Duodenal mucosa (tissue), 2 donors: ENCODE measurements around the gene MEF2A.
"Not testable (repeated sequence)": the region's sequence is repeated elsewhere in the genome, so short reads cannot be mapped to it uniquely, and the experiment has no call there.

ENCODE experiments used
- H3K27ac ChIP-seq: one replicate; pipeline ENCODE4 v1.7.0; 2013; ENCODE audit warnings: low read depth, low read length
- H3K27me3 ChIP-seq, 2 donors: one replicate each; pipeline ENCODE4 v1.7.0; 2013; ENCODE audit warnings: low read length in 2 of 2, control low read depth in 1 of 2; ENCODE audit not compliant: insufficient read depth in 2 of 2, control insufficient read depth in 1 of 2
- H3K36me3 ChIP-seq, 2 donors: one replicate each; pipeline ENCODE4 v1.7.0; 2013; ENCODE audit warnings: low read length in 2 of 2, control low read depth in 1 of 2; ENCODE audit not compliant: insufficient read depth in 2 of 2, control insufficient read depth in 1 of 2
- H3K4me1 ChIP-seq, 2 donors: one replicate each; pipeline ENCODE4 v1.7.0; 2013; ENCODE audit warnings: low read length in 2 of 2, control low read depth in 1 of 2; ENCODE audit not compliant: insufficient read depth in 2 of 2, control insufficient read depth in 1 of 2
- H3K4me3 ChIP-seq, 2 donors: one replicate each; pipeline ENCODE4 v1.7.0; 2013; ENCODE audit warnings: low read length in 2 of 2, low read depth in 1 of 2
- H3K9ac ChIP-seq, 2 donors: one replicate each; pipeline ENCODE4 v1.7.0; 2013; ENCODE audit warnings: low read length in 2 of 2, low read depth in 1 of 2
- H3K9me3 ChIP-seq, 2 donors: one replicate each; pipeline ENCODE4 v1.7.0; 2013; ENCODE audit warnings: low read length in 2 of 2, control low read depth in 1 of 2; ENCODE audit not compliant: control insufficient read depth in 1 of 2

MEF2A gene

DNA sequence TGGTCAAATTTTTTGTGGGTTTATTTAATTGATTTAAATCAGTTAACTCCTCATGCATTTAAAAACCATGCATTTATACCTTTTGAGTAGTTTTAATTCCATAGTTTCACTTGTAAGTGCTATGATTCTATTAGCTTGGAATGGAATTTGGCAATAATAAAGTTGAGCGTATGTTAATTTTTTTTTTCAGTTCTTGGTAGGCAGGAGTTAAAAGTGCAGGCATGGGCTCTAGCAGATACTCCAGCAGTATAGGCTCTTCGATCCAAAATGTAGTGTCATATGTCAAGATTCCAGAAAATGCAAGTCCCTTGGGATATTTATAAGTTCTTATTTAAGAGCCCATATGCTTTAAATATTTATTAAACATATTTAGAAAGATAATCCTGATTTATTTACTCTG, 97.1 kb downstream of the MEF2A start:
- Histone ChIP-seq H3K4me1 (peaks cover 0 to 2% of the 10 kb centered on the region in 2 donors), H3K4me3 (no peak overlapping the region), H3K9ac (no peak overlapping the region)

DNA sequence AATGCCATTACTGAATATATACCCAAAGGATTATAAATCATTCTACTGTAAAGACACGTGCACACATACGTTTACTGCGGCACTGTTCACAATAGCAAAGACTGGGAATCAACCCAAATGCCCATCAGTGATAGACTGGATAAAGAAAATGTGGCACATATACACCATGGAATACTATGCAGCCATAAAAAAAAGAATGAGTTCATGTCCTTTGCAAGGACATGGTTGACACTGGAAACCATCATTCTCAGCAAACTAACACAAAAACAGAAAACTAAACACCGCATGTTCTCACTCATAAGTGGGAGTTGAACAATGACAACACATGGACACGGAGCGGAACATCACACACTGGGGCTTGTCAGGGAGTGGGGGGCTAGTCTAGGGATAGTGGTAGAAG, 100.3 kb downstream of the MEF2A start:
- H3K36me3 ChIP-seq, H3K4me3 ChIP-seq, H3K4me1 ChIP-seq, H3K9ac ChIP-seq, H3K9me3 ChIP-seq, H3K27me3 ChIP-seq, H3K27ac ChIP-seq: not testable (repeated sequence)

More for the DNA sequence above, 97.1 kb downstream of the MEF2A start:
- Histone ChIP-seq H3K27me3 (no peaks in the 10 kb centered on the region), H3K9me3 (no peaks in the 10 kb centered on the region), H3K27ac (no peak overlapping the region), H3K36me3 (peaks cover 0 to 4% of the 10 kb centered on the region in 2 donors)

GRCh38 chr15:99668533-99669182, 102.9 kb downstream of the MEF2A start:
- Histone ChIP-seq H3K27me3 (no peaks in the 10 kb centered on the region), H3K36me3 (peaks cover 3 to 14% of the 10 kb centered on the region in 2 donors), H3K27ac (no peak overlapping the region)

DNA sequence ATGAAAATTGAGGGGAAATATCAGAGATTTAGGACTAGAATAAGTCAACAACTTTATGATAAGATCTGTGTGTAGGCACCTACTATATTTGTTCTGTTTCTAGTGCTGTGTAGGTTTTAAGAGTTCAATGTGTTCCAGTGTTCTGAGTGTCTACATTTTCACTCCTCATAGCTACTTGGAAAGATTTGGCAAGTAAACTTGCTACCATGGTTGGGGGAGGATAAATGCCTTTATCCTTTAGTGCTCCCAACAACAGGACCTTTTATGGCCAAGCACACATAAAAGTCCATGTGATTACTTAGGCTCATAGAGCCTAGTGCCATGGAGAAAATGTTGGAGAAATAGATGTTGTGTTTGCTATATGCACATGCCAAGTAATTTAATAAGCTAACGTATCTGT, 103.5 kb downstream of the MEF2A start:
- Histone ChIP-seq H3K9ac (no peak overlapping the region), H3K4me1 (no peaks in the 10 kb centered on the region), H3K27ac (no peak overlapping the region), H3K4me3 (no peak overlapping the region), H3K27me3 (no peaks in the 10 kb centered on the region), H3K9me3 (no peaks in the 10 kb centered on the region), H3K36me3 (peaks cover 3 to 16% of the 10 kb centered on the region in 2 donors)

More at GRCh38 chr15:99668533-99669182, 102.9 kb downstream of the MEF2A start:
- no peaks in the 10 kb centered on the region for H3K4me1 ChIP-seq
- H3K9ac ChIP-seq: no peak overlapping the region
- no peaks in the 10 kb centered on the region for H3K9me3 ChIP-seq
- no peak overlapping the region for H3K4me3 ChIP-seq

DNA sequence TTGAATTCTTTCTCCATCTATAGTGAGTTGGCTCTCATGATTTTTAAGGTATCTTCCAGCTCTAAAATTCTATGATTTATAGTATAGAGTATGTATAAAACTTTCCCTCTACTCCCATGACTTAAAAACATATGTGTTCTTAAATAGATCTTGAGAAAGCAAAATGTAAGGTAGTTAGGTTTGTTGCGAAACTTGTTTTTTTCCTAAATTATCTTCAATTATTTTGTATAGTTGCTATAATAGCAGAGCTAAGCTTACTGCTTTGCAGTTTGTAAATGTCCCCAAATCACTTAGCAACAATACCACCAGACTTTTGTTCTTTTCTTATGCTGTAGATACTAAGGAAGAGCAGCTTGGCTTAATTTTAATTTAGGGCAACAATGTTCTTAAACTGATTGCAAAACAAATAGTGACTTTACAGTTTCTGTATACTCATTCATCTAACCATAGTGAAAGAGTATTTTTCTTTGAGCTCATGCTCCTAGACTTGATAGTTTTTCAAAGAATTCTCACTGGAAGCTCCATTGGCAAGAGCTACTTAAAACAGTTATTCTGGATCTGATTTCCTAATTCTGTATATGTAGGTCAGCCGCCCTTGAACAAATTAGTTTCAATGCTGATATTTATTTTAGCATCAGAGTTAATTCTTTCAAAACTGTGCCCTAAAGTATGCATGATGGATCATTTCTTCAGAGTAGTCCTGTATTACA, 106.3 kb downstream of the MEF2A start:
- no peak overlapping the region for H3K4me3 ChIP-seq
- no peak overlapping the region for H3K9ac ChIP-seq
- H3K4me1 ChIP-seq: no peaks in the 10 kb centered on the region
- no peaks in the 10 kb centered on the region for H3K27me3 ChIP-seq
- no peak overlapping the region for H3K27ac ChIP-seq
- H3K36me3 ChIP-seq: peaks cover 14 to 31% of the 10 kb centered on the region in 2 donors
- no peaks in the 10 kb centered on the region for H3K9me3 ChIP-seq

DNA sequence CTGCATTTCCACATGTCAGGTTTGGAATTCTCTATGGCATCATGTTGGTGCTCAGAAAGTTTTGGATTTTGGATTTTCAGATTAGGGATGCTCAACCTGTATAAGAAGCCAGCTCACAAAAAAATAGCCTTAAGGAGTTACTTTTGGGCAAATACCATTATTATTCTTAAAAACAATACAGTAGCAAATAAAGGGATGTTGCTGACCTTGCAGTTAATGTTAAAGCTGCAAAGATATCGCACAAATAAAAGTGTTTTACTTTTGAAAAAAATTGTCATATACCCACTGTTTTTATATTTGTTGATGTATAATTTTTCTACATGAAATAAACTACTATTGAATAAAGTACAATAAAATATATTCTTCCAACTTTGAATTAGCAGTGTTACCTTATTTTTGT, 107.3 kb downstream of the MEF2A start:
- no peak overlapping the region for H3K4me3 ChIP-seq
- H3K27ac ChIP-seq: no peak overlapping the region
- no peak overlapping the region for H3K9ac ChIP-seq
- no peaks in the 10 kb centered on the region for H3K9me3 ChIP-seq
- H3K4me1 ChIP-seq: no peaks in the 10 kb centered on the region
- peaks cover 14 to 31% of the 10 kb centered on the region in 2 donors for H3K36me3 ChIP-seq
- H3K27me3 ChIP-seq: no peaks in the 10 kb centered on the region

DNA sequence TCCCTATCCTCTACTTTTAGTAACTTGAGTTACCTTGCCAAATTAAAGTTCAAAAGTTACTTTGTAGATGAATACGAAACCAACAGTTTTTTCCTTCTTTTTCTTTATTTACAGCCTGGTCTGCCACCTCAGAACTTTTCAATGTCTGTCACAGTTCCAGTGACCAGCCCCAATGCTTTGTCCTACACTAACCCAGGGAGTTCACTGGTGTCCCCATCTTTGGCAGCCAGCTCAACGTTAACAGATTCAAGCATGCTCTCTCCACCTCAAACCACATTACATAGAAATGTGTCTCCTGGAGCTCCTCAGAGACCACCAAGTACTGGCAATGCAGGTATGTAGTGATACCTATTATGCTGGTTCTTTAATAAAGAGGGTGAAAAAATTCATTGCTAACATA, 108.5 kb downstream of the MEF2A start:
- Histone ChIP-seq H3K4me1 (no peaks in the 10 kb centered on the region), H3K9me3 (no peaks in the 10 kb centered on the region), H3K9ac (no peak overlapping the region), H3K27ac (no peak overlapping the region), H3K36me3 (peaks cover 19 to 41% of the 10 kb centered on the region in 2 donors), H3K4me3 (no peak overlapping the region), H3K27me3 (no peaks in the 10 kb centered on the region)

DNA sequence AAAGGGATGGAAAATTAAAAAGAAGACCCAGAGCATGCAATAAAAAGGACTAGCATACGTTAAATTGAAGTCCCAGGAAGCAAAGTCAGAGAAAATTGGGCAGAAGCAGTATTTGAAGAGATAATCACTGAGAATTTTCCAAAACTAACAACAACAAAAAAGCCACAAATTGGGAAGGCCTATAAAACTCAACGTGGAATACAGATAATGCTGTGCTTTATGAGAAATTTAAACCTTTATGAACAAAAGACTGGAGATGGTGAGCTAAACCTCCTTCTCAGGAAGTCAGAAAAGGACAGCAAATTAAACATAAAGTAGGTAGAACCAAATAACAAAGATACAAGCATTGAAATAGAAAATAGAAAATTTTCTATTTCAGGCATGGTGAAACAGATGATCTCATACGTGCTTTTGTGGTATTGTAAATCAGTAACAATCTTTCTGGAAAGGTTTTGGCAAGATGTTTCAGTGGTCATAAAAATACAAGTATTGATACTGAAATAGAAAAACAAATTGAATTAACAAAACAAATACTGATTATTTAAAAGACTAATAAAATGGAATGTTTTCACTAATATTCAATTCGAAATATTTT, 111.9 kb downstream of the MEF2A start:
- Histone ChIP-seq H3K36me3 (peaks cover 21 to 35% of the 10 kb centered on the region in 2 donors), H3K27me3 (no peaks in the 10 kb centered on the region), H3K4me1 (no peaks in the 10 kb centered on the region), H3K27ac (no peak overlapping the region), H3K4me3 (no peak overlapping the region), H3K9ac (no peak overlapping the region), H3K9me3 (no peaks in the 10 kb centered on the region)

DNA sequence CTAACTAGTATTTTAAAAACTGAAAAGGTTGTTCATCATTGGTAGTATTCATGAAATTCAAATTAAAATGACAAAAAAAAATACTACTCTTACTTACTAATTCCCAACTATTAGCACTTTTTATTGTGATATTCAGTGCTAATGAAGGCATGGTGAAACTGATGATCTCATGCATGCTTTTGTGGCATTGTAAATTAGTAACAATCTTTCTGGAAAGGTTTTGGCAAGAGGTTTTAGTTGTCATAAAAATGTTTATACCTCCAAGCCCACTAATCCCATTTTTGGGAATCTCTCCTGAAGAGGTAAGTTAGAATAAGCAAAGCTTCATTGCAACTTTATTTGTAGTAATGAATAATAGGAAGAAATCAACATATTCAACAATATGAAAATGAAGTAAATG, 114.5 kb downstream of the MEF2A start:
- Histone ChIP-seq H3K27me3 (no peaks in the 10 kb centered on the region), H3K36me3 (peaks cover 14 to 17% of the 10 kb centered on the region in 2 donors), H3K4me3 (no peak overlapping the region), H3K4me1 (no peaks in the 10 kb centered on the region), H3K9ac (no peak overlapping the region), H3K27ac (no peak overlapping the region), H3K9me3 (no peaks in the 10 kb centered on the region)

GRCh38 chr15:99681990-99682389, 116.2 kb downstream of the MEF2A start:
- no peaks in the 10 kb centered on the region for H3K9me3 ChIP-seq
- H3K27me3 ChIP-seq: no peaks in the 10 kb centered on the region
- no peak overlapping the region for H3K4me3 ChIP-seq
- H3K36me3 ChIP-seq: peaks cover 7 to 13% of the 10 kb centered on the region in 2 donors
- H3K9ac ChIP-seq: no peak overlapping the region
- no peak overlapping the region for H3K27ac ChIP-seq
- H3K4me1 ChIP-seq: no peaks in the 10 kb centered on the region
